DOHH2 (cell line): ENCODE measurements around the gene CALHM2.

Source experiments
- EZH2phosphoT487 ChIP-seq: fragments of 200-600 bp; sonication (generic); IDR thresholded peaks from 2 replicates; pipeline ENCODE4 v1.6.1; 2017; ENCODE audit warnings: borderline replicate concordance, mild to moderate bottlenecking, antibody characterized with exemption, low read length, moderate library complexity, mixed read lengths
- TF ChIP-seq, protein P1 (sequence below): fragments of 200-600 bp; sonication (generic); IDR thresholded peaks from one replicate; pipeline ENCODE4 v1.5.1; 2014; ENCODE audit warnings: antibody characterized with exemption, mild to moderate bottlenecking, low read depth, low read length; ENCODE audit not compliant: poor library complexity, severe bottlenecking

DNA sequence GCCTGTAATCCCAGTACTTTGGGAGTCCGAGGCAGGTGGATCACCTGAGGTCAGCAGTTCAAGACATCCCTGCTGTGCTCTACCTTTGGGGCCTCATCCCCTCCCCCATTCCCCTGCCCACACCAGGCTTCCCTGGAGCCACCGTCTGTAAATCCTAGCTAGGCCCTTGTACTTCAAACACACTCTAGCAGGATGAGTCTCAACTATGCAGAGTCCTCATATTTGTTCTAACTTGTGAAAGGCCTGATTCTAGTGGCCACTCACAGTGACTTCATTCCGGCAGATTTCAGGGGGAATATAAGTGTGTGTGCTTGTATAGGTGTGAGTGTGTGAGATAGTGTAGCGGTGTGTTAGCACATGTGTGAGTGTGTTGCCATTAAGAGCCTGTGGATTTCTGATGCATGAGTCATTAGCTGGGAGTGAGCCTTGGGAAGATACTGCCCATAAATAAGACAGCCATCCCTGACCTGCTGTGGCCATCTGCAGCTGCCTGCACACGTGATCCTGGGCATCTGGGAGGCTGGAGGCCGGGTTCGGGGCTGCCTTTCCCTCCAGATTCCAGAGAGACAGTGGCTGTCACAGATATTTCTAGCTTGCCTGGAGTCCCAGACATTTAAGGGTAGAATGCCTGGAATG lies 39.7 kb upstream of the CALHM2 start:
- TF ChIP-seq, protein P1, sequence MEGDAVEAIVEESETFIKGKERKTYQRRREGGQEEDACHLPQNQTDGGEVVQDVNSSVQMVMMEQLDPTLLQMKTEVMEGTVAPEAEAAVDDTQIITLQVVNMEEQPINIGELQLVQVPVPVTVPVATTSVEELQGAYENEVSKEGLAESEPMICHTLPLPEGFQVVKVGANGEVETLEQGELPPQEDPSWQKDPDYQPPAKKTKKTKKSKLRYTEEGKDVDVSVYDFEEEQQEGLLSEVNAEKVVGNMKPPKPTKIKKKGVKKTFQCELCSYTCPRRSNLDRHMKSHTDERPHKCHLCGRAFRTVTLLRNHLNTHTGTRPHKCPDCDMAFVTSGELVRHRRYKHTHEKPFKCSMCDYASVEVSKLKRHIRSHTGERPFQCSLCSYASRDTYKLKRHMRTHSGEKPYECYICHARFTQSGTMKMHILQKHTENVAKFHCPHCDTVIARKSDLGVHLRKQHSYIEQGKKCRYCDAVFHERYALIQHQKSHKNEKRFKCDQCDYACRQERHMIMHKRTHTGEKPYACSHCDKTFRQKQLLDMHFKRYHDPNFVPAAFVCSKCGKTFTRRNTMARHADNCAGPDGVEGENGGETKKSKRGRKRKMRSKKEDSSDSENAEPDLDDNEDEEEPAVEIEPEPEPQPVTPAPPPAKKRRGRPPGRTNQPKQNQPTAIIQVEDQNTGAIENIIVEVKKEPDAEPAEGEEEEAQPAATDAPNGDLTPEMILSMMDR = no peak
- TF ChIP-seq EZH2phosphoT487 = no peak
